GM23338 (cell line): Measurements from ENCODE around the gene ITIH4.

Experiments
- CREB1 ChIP-seq: fragments of 250-450 bp; sonication (Bioruptor Pico); IDR thresholded peaks from 2 replicates; pipeline ENCODE4 v1.5.0; 2020; ENCODE audit warnings: low read depth, mild to moderate bottlenecking, moderate library complexity
- CTCF ChIP-seq, 2 experiments: fragments of 200-600 bp in 1 of 2; sonication (generic) in 1 of 2; conservative IDR thresholded peaks; 2 replicates each; pipeline versions ENCODE4 v1.5.1 to v1.6.1; 2016 to 2017; ENCODE audit warnings: antibody characterized with exemption in 2 of 2, low read depth in 2 of 2, mild to moderate bottlenecking in 2 of 2, moderate library complexity in 1 of 2
- ETS1 ChIP-seq: IDR thresholded peaks from 2 replicates; pipeline ENCODE4 v1.6.1; 2016; ENCODE audit warnings: antibody characterized with exemption
- EZH2 ChIP-seq: fragments of 200-600 bp; sonication (generic); IDR thresholded peaks from one replicate; pipeline ENCODE4 v1.8.0; 2017; ENCODE audit warnings: antibody characterized with exemption, mild to moderate bottlenecking, low read depth; ENCODE audit not compliant: unreplicated experiment
- EZH2phosphoT487 ChIP-seq: fragments of 200-600 bp; sonication (generic); IDR thresholded peaks from one replicate; pipeline ENCODE4 v1.8.1; 2018; ENCODE audit warnings: antibody characterized with exemption; ENCODE audit not compliant: unreplicated experiment
- JUNB ChIP-seq: IDR thresholded peaks from one replicate; pipeline ENCODE4 v1.6.1; 2016; ENCODE audit warnings: antibody characterized with exemption; ENCODE audit not compliant: unreplicated experiment
- NANOG ChIP-seq: IDR thresholded peaks from 2 replicates; pipeline ENCODE4 v1.6.1; 2016; ENCODE audit warnings: antibody characterized with exemption, borderline replicate concordance
- POLR2AphosphoS5 ChIP-seq: IDR thresholded peaks from 2 replicates; pipeline ENCODE4 v1.6.1; 2016; ENCODE audit warnings: antibody characterized with exemption, low read depth
- REST ChIP-seq: IDR thresholded peaks from one replicate; pipeline ENCODE4 v1.6.1; 2018; ENCODE audit warnings: antibody characterized with exemption; ENCODE audit not compliant: unreplicated experiment

- TF ChIP-seq POLR2AphosphoS5 = no peak
- no peak for TF ChIP-seq CTCF (conservative IDR thresholded peaks at IDR 0.05; ENCODE audit: low read depth in 2 of 2)
- no peak for TF ChIP-seq CREB1
- no peak for TF ChIP-seq NANOG
- no peak for TF ChIP-seq EZH2
- no peak for TF ChIP-seq EZH2phosphoT487
- no peak for TF ChIP-seq REST
- no peak for TF ChIP-seq ETS1
- no peak for TF ChIP-seq JUNB
Measured at GRCh38 chr3:52800079-52800478, 30.4 kb downstream of the ITIH4 start.
